HepG2 (cell line): ENCODE data around the gene HORMAD2. TPM values are rescaled to one million over a fixed set of nuclear protein-coding genes. Genes with fewer than 3 reads are reported as not detected.

Experiments used
- AHDC1 ChIP-seq: sonication (generic); formaldehyde crosslinking; IDR thresholded peaks from 2 replicates; pipeline ENCODE4 v1.5.1; 2020; ENCODE audit warnings: mild to moderate bottlenecking, missing genetic modification reagents, borderline replicate concordance
- ATF1 ChIP-seq: IDR thresholded peaks from 2 replicates; pipeline ENCODE4 v1.6.1; 2016; ENCODE audit warnings: mild to moderate bottlenecking, control low read depth
- CEBPG ChIP-seq: IDR thresholded peaks from 2 replicates; pipeline ENCODE4 v1.6.1; 2016
- CREB1 ChIP-seq, 2 experiments: fragments of 450-650 bp in 1 of 2; IDR thresholded peaks; 2 replicates each; pipeline ENCODE4 v1.6.1; 2016 to 2017; ENCODE audit warnings: control low read depth in 1 of 2, mild to moderate bottlenecking in 1 of 2, missing compliant biosample characterization in 1 of 2, missing genetic modification characterization in 1 of 2
- CREM ChIP-seq, 2 experiments: sonication (generic) in 1 of 2; formaldehyde crosslinking in 1 of 2; IDR thresholded peaks; 2 replicates each; pipeline versions ENCODE4 v1.4.0 to v1.6.1; 2016 to 2020; ENCODE audit warnings: antibody characterized with exemption in 1 of 2, mild to moderate bottlenecking in 1 of 2, missing genetic modification reagents in 1 of 2
- GABPA ChIP-seq, 2 experiments: IDR thresholded peaks; 2 replicates each; pipeline ENCODE4 v1.6.1; 2011 to 2016; ENCODE audit warnings: low read depth in 2 of 2, low read length in 1 of 2, missing biosample characterization in 1 of 2, missing genetic modification characterization in 1 of 2
- HDAC2 ChIP-seq: sonication (generic); formaldehyde crosslinking; IDR thresholded peaks from 2 replicates; pipeline ENCODE4 v1.4.0; 2020; ENCODE audit warnings: missing genetic modification reagents
- HMG20A ChIP-seq: IDR thresholded peaks from 2 replicates; pipeline ENCODE4 v1.6.1; 2016; ENCODE audit warnings: borderline replicate concordance
- MYNN ChIP-seq: sonication (generic); formaldehyde crosslinking; IDR thresholded peaks from 2 replicates; pipeline ENCODE4 v1.4.0; 2020; ENCODE audit warnings: mild to moderate bottlenecking, low read depth, missing genetic modification reagents
- NFE2L2 ChIP-seq: fragments of 150-350 bp; IDR thresholded peaks from 2 replicates; pipeline ENCODE4 v1.6.1; 2014; ENCODE audit warnings: low read length
- NFKBIZ ChIP-seq: IDR thresholded peaks from 2 replicates; pipeline ENCODE4 v1.6.1; 2018; ENCODE audit warnings: missing genetic modification reagents, missing compliant biosample characterization
- PLSCR1 ChIP-seq: sonication (generic); formaldehyde crosslinking; IDR thresholded peaks from 2 replicates; pipeline ENCODE4 v1.5.0; 2020; ENCODE audit warnings: missing genetic modification reagents, mild to moderate bottlenecking, borderline replicate concordance
- SAP130 ChIP-seq: IDR thresholded peaks from 2 replicates; pipeline ENCODE4 v1.6.1; 2016; ENCODE audit warnings: low read depth
- SOX5 ChIP-seq: IDR thresholded peaks from 2 replicates; pipeline ENCODE4 v1.6.1; 2016; ENCODE audit warnings: borderline replicate concordance
- YEATS4 ChIP-seq: sonication (generic); formaldehyde crosslinking; IDR thresholded peaks from 2 replicates; pipeline ENCODE4 v1.4.0; 2020; ENCODE audit warnings: missing genetic modification reagents, borderline replicate concordance
- ZBTB21 ChIP-seq: sonication (generic); formaldehyde crosslinking; IDR thresholded peaks from 2 replicates; pipeline ENCODE4 v1.4.0; 2020; ENCODE audit warnings: missing genetic modification reagents
- polyA plus RNA-seq, 8 experiments: library from polyadenylated mRNA; depleted of rRNA in 3 of 8; stranded (reverse) in 7 of 8; unstranded in 1 of 8; fragments of >200 nt; fragmentation: Illumina TruSeq in 4 of 8; extraction: Trizol in 4 of 8; gene quantifications; 2 replicates each; pipeline versions ENCODE4 v1.2.1 to v1.2.3, GENCODE V29; 2011 to 2016; ENCODE audit warnings: low read depth in 4 of 8, missing spikeins in 1 of 8, mixed read lengths in 1 of 8; ENCODE audit not compliant: insufficient read depth in 1 of 8
- total RNA-seq, 5 experiments: library from RNA; depleted of rRNA; stranded (reverse); fragments of >200 nt; fragmentation: Illumina TruSeq; extraction: Trizol; gene quantifications; 2 replicates each; pipeline ENCODE4 v1.2.3, GENCODE V29; 2016; ENCODE audit warnings: low read depth in 1 of 5
- TF ChIP-seq, protein P1 (sequence below): sonication (generic); formaldehyde crosslinking; IDR thresholded peaks from 2 replicates; pipeline ENCODE4 v1.5.1; 2020; ENCODE audit warnings: mild to moderate bottlenecking, missing genetic modification reagents, moderate library complexity
- TF ChIP-seq, protein P2 (sequence below): sonication (generic); formaldehyde crosslinking; IDR thresholded peaks from 2 replicates; pipeline ENCODE4 v1.9.0; 2021; ENCODE audit warnings: missing genetic modification reagents, borderline replicate concordance

Gene HORMAD2
- total and polyA plus RNA-seq, 2 of the 13 experiments (the other 11 are each of a cell fraction or from before 2014, with no cell fraction given), result not detected

GRCh38 chr22:30196141-30196879, 116.0 kb downstream of the HORMAD2 start (continued):
- peak; percentile 32; the same call in 1 of the 2 replicates for TF ChIP-seq HMG20A (CRISPR knock-in tag)
- TF ChIP-seq HDAC2 (CRISPR knock-in tag), result 0 out of 2 replicates have a peak, but pooled peaks have one; percentile 68
- no peak for TF ChIP-seq GABPA (IDR thresholded peaks at IDR 0.05; ENCODE audit: low read depth, low read length)
- TF ChIP-seq GABPA (CRISPR knock-in tag; IDR thresholded peaks at IDR 0.05; ENCODE audit: low read depth), result peak; percentile 31; the same call in 1 of the 2 replicates
- TF ChIP-seq CEBPG (CRISPR knock-in tag), result peak; percentile 54; the same call in 1 of the 2 replicates
- TF ChIP-seq CREM (IDR thresholded peaks at IDR 0.05), result 0 out of 2 replicates have a peak, but pooled peaks have one; percentile 60
- TF ChIP-seq CREM (CRISPR knock-in tag; IDR thresholded peaks at IDR 0.05), result no peak
- TF ChIP-seq MYNN (CRISPR knock-in tag), result peak; percentile 83
- TF ChIP-seq, protein P1, sequence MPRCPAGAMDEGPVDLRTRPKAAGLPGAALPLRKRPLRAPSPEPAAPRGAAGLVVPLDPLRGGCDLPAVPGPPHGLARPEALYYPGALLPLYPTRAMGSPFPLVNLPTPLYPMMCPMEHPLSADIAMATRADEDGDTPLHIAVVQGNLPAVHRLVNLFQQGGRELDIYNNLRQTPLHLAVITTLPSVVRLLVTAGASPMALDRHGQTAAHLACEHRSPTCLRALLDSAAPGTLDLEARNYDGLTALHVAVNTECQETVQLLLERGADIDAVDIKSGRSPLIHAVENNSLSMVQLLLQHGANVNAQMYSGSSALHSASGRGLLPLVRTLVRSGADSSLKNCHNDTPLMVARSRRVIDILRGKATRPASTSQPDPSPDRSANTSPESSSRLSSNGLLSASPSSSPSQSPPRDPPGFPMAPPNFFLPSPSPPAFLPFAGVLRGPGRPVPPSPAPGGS, result 0 out of 2 replicates have a peak, but pooled peaks have one; percentile 42
- peak; percentile 64 for TF ChIP-seq CREB1 (IDR thresholded peaks at IDR 0.05)
- TF ChIP-seq CREB1 (CRISPR knock-in tag; IDR thresholded peaks at IDR 0.05), result peak; percentile 84
- TF ChIP-seq AHDC1 (CRISPR knock-in tag), result 0 out of 2 replicates have a peak, but pooled peaks have one; percentile 6
- TF ChIP-seq NFE2L2, result peak; percentile 57; the same call in 1 of the 2 replicates
- TF ChIP-seq SAP130 (CRISPR knock-in tag), result peak; percentile 63
- TF ChIP-seq ATF1 (CRISPR knock-in tag), result 0 out of 2 replicates have a peak, but pooled peaks have one; percentile 55
- TF ChIP-seq, protein P2, sequence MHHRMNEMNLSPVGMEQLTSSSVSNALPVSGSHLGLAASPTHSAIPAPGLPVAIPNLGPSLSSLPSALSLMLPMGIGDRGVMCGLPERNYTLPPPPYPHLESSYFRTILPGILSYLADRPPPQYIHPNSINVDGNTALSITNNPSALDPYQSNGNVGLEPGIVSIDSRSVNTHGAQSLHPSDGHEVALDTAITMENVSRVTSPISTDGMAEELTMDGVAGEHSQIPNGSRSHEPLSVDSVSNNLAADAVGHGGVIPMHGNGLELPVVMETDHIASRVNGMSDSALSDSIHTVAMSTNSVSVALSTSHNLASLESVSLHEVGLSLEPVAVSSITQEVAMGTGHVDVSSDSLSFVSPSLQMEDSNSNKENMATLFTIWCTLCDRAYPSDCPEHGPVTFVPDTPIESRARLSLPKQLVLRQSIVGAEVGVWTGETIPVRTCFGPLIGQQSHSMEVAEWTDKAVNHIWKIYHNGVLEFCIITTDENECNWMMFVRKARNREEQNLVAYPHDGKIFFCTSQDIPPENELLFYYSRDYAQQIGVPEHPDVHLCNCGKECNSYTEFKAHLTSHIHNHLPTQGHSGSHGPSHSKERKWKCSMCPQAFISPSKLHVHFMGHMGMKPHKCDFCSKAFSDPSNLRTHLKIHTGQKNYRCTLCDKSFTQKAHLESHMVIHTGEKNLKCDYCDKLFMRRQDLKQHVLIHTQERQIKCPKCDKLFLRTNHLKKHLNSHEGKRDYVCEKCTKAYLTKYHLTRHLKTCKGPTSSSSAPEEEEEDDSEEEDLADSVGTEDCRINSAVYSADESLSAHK (CRISPR knock-in tag), result no peak
- TF ChIP-seq YEATS4, result no peak; the same call in 1 of the 2 replicates
- peak; percentile 7; the same call in 1 of the 2 replicates for TF ChIP-seq SOX5 (CRISPR knock-in tag)
- peak; percentile 92 for TF ChIP-seq ZBTB21 (CRISPR knock-in tag)
- TF ChIP-seq NFKBIZ, result no peak
- no peak for TF ChIP-seq PLSCR1 (CRISPR knock-in tag)
